Measurements from ENCODE around the gene LLGL2. TPM values are rescaled to one million over a fixed set of nuclear protein-coding genes. Genes with fewer than 3 reads are reported as not detected.

LLGL2 gene
- total and polyA plus RNA-seq, 2 donors (not counting 1 experiment from before 2014, with no cell fraction given) = 40.6 to 52.0 TPM

- ATAC-seq (ENCODE audit: low read depth) (no peak), DNase-seq (no peak)
- Histone ChIP-seq H3K9me3 (ENCODE audit: control extremely low read depth in 1 of 3, control insufficient read depth in 2 of 3, insufficient read depth in 1 of 3, low read length in 2 of 3) (no peaks in the 10 kb centered on the region), H3K4me2 (replicated peaks; ENCODE audit: low read depth, low read length, poor library complexity, severe bottlenecking) (peak overlapping the region; percentile 98), H3K36me3 (replicated peaks in 1 of 2; ENCODE audit: control extremely low read depth in 1 of 2, control insufficient read depth in 1 of 2, extremely low read depth in 1 of 2, insufficient read depth in 2 of 2, low read length in 1 of 2) (no peaks in the 10 kb centered on the region), H3K27ac (ENCODE audit: low read length in 2 of 2) (no peak overlapping the region), H2AFZ (ENCODE audit: insufficient read depth, low read depth, low read length, poor library complexity, severe bottlenecking) (peak overlapping the region; percentile 95), H4K20me1 (ENCODE audit: control insufficient read depth, insufficient read depth, low read length, poor library complexity, severe bottlenecking) (peaks cover 7% of the 10 kb centered on the region), H3K27me3 (replicated peaks in 1 of 4; ENCODE audit: control extremely low read depth in 1 of 4, control insufficient read depth in 3 of 4, insufficient read depth in 4 of 4, low read length in 3 of 4) (peaks cover 0 to 7% (median 0%) of the 10 kb centered on the region in 4 experiments), H3K4me3 (ENCODE audit: control extremely low read depth in 1 of 5, extremely low read depth in 1 of 5, insufficient read depth in 1 of 5, low read depth in 2 of 5, low read length in 4 of 5) (peak overlapping the region; percentile 35 to 80 (median 64)), H3K4me1 (ENCODE audit: control insufficient read depth in 2 of 2, insufficient read depth in 2 of 2, low read length in 2 of 2) (peaks cover 15 to 18% of the 10 kb centered on the region in 2 donors), H3K79me2 (ENCODE audit: control insufficient read depth, insufficient read depth, low read length) (peaks cover 17% of the 10 kb centered on the region), H3K9ac (ENCODE audit: low read length) (peak overlapping the region; percentile 80)
- ChIA-PET POLR2A (interaction anchor here (0.5 to 1.6 kb wide), 3 partner anchors 10 to 261 kb away, joined by 3 to 22 read pairs (median 4); partner anchors contain the start of gene TSEN54), CTCF (interaction anchor here (0.7 to 2.2 kb wide), 9 partner anchors 9 to 255 kb away, joined by 3 to 24 read pairs (median 4); partner anchors contain the start of genes MIF4GD and TSEN54)
- H3K27ac Mint-ChIP-seq = no peak overlapping the region
- intact Hi-C loops (cut with micrococcal nuclease) = loop anchor here (1.0 to 2.0 kb wide), 7 partner anchors 10 to 237 kb away; partner anchors contain the start of genes SLC25A19, TMEM94 and TSEN54
- H3K9me3 Mint-ChIP-seq (ENCODE audit: insufficient read depth) = no peaks in the 10 kb centered on the region
- TF ChIP-seq CTCF (IDR thresholded peaks at IDR 0.05) = no peak
- TF ChIP-seq EZH2 (IDR thresholded peaks at IDR 0.05; ENCODE audit: borderline replicate concordance, insufficient read depth, low read depth, low read length, poor library complexity, severe bottlenecking) = no peak
- peak overlapping the region; percentile 89 for H3K4me3 Mint-ChIP-seq
- peaks cover 14% of the 10 kb centered on the region for H3K4me1 Mint-ChIP-seq
- whole genome bisulfite sequencing (ENCODE audit: insufficient coverage) = 5% methylated on average over 60 of the region's 60 CpGs
- H3K27me3 Mint-ChIP-seq = no peaks in the 10 kb centered on the region
Measured at GRCh38 chr17:75525806-75526554, 483 bp downstream of the LLGL2 start.
